ENCODE results near the gene SPATA24.

Gene SPATA24

DNA sequence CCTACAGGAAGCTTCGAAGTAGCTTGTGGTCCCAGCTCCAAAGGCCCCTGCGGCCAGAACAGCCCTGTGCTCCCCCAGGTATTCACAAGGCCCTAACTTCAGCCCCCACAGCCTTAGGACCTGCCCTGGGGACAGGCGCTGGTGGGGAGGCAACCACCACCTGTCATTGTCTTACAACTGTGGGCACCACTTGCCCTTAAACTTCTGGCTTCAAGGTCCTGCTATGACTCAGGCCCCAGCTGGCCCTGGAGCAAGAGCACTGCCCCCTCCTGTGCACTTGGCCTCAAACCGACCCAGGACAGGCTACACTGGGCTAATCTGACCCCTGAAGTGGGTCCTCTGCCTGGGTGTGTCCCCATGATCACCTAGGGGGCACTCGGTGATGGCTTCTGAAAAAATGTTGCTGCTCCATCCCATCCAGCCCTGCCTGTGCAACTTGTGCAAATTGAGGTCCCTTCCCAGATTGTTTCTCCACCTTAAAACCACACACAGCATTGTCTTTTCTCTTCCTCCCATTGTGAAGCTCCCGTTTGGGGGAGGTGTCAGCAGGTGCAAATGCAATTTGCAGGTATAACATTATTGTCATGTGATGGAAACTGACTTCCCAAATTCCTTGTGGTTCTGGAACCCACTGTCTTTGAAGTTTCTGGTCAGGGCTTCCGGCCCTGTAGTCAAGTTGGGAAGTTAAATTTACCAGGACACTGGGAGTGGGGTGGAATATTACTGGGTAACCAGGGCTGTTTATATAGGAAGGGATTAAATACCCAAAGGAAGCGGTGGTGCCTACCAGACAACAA, 7.8 kb downstream of the SPATA24 start:
- Histone ChIP-seq H2BK120ac (ENCODE audit: low read depth, low read length) (no peak overlapping the region), H3K36me3 (ENCODE audit: control insufficient read depth, insufficient read depth, low read length) (no peaks in the 10 kb centered on the region), H2BK15ac (replicated peaks; ENCODE audit: low read depth) (no peak overlapping the region), H4K5ac (ENCODE audit: low read length) (no peak overlapping the region), H3K4ac (ENCODE audit: low read depth, low read length) (no peak overlapping the region), H3K18ac (ENCODE audit: low read length) (no peak overlapping the region), H3K27me3 (ENCODE audit: insufficient read depth, low read length, poor library complexity) (peaks cover 3% of the 10 kb centered on the region), H3K4me2 (ENCODE audit: low read length) (no peak overlapping the region), H2AK5ac (ENCODE audit: low read length) (no peak overlapping the region), H3K79me2 (ENCODE audit: control insufficient read depth, insufficient read depth, low read length) (no peaks in the 10 kb centered on the region), H3K23ac (ENCODE audit: low read length) (no peak overlapping the region), H4K8ac (ENCODE audit: low read depth, low read length) (no peak overlapping the region), H2BK5ac (ENCODE audit: low read length) (no peak overlapping the region), H3K4me3 (ENCODE audit: low read length) (no peak overlapping the region), H3K56ac (ENCODE audit: low read length) (peak overlapping the region; percentile 39), H3K79me1 (ENCODE audit: low read length) (no peaks in the 10 kb centered on the region), H3K27ac (ENCODE audit: low read depth, low read length) (no peak overlapping the region), H3K4me1 (ENCODE audit: control insufficient read depth, low read depth, low read length) (peaks cover 8% of the 10 kb centered on the region), H3K9ac (ENCODE audit: low read length) (no peak overlapping the region)
- no CpG with 5 or more reads among the region's 8 CpGs for WGBS (ENCODE audit: extremely low coverage, insufficient coverage, low lambda C conversion rate)
- DNase-seq: peak; percentile 45

- peak within 1 kb of the TSS; percentile 16 for H3K4me2 ChIP-seq (ENCODE audit: low read length)
- WGBS (ENCODE audit: extremely low coverage, insufficient coverage, low lambda C conversion rate): no CpG with 5 or more reads among the region's 76 CpGs
- peak within 1 kb of the TSS; percentile 81 for H3K9ac ChIP-seq (ENCODE audit: low read length)
- no peak within 1 kb of the TSS for H2AK5ac ChIP-seq (ENCODE audit: low read length)
- H3K36me3 ChIP-seq (ENCODE audit: control insufficient read depth, insufficient read depth, low read length): no peaks in the 10 kb centered on the region
- H3K79me1 ChIP-seq (ENCODE audit: low read length): no peaks in the 10 kb centered on the region
- peak; percentile 43 for DNase-seq
- H3K4me1 ChIP-seq (ENCODE audit: control insufficient read depth, low read depth, low read length): peaks cover 8% of the 10 kb centered on the region
- H3K23ac ChIP-seq (ENCODE audit: low read length): peak within 1 kb of the TSS; percentile 68
- no peak within 1 kb of the TSS for H4K5ac ChIP-seq (ENCODE audit: low read length)
- no peak within 1 kb of the TSS for H4K8ac ChIP-seq (ENCODE audit: low read depth, low read length)
- H2BK15ac ChIP-seq (replicated peaks; ENCODE audit: low read depth): no peak within 1 kb of the TSS
- H2BK120ac ChIP-seq (ENCODE audit: low read depth, low read length): peak within 1 kb of the TSS; percentile 0
- peak within 1 kb of the TSS; percentile 18 for H3K27ac ChIP-seq (ENCODE audit: low read depth, low read length)
- peaks cover 3% of the 10 kb centered on the region for H3K27me3 ChIP-seq (ENCODE audit: insufficient read depth, low read length, poor library complexity)
- peak within 1 kb of the TSS; percentile 39 for H3K4me3 ChIP-seq (ENCODE audit: low read length)
- H3K56ac ChIP-seq (ENCODE audit: low read length): peak within 1 kb of the TSS; percentile 70
- H3K79me2 ChIP-seq (ENCODE audit: control insufficient read depth, insufficient read depth, low read length): no peaks in the 10 kb centered on the region
- H3K18ac ChIP-seq (ENCODE audit: low read length): peak within 1 kb of the TSS; percentile 25
- no peak within 1 kb of the TSS for H2BK5ac ChIP-seq (ENCODE audit: low read length)
- H3K4ac ChIP-seq (ENCODE audit: low read depth, low read length): peak within 1 kb of the TSS; percentile 64
These were observed 9.0 kb downstream of the SPATA24 start, which contains the start of gene PROB1 for GRCh38 chr5:139394654-139395566. PROB1 (minus strand) TSS chr5:139395104; CDS start chr5:139395081, 23 bp downstream.

GRCh38 chr5:139394123-139394653, 9.7 kb downstream of the SPATA24 start:
- DNase-seq: peak; percentile 74
- peak overlapping the region; percentile 39 for H3K4me3 ChIP-seq (ENCODE audit: low read length)
- H3K27ac ChIP-seq (ENCODE audit: low read depth, low read length): peak overlapping the region; percentile 18
- H3K79me2 ChIP-seq (ENCODE audit: control insufficient read depth, insufficient read depth, low read length): no peaks in the 10 kb centered on the region
- H3K9ac ChIP-seq (ENCODE audit: low read length): peak overlapping the region; percentile 81
- H3K4me2 ChIP-seq (ENCODE audit: low read length): peak overlapping the region; percentile 16
- H2AK5ac ChIP-seq (ENCODE audit: low read length): no peak overlapping the region
- peaks cover 3% of the 10 kb centered on the region for H3K27me3 ChIP-seq (ENCODE audit: insufficient read depth, low read length, poor library complexity)
- H4K8ac ChIP-seq (ENCODE audit: low read depth, low read length): no peak overlapping the region
- no peak overlapping the region for H2BK5ac ChIP-seq (ENCODE audit: low read length)
- H3K36me3 ChIP-seq (ENCODE audit: control insufficient read depth, insufficient read depth, low read length): no peaks in the 10 kb centered on the region
- H3K4ac ChIP-seq (ENCODE audit: low read depth, low read length): peak overlapping the region; percentile 64
- no peaks in the 10 kb centered on the region for H3K79me1 ChIP-seq (ENCODE audit: low read length)
- peak overlapping the region; percentile 25 for H3K18ac ChIP-seq (ENCODE audit: low read length)
- H3K56ac ChIP-seq (ENCODE audit: low read length): peak overlapping the region; percentile 70
- no peak overlapping the region for H2BK120ac ChIP-seq (ENCODE audit: low read depth, low read length)
- no peak overlapping the region for H2BK15ac ChIP-seq (replicated peaks; ENCODE audit: low read depth)
- WGBS (ENCODE audit: extremely low coverage, insufficient coverage, low lambda C conversion rate): no CpG with 5 or more reads among the region's 62 CpGs
- no peak overlapping the region for H4K5ac ChIP-seq (ENCODE audit: low read length)
- peak overlapping the region; percentile 68 for H3K23ac ChIP-seq (ENCODE audit: low read length)
- peaks cover 8% of the 10 kb centered on the region for H3K4me1 ChIP-seq (ENCODE audit: control insufficient read depth, low read depth, low read length)

GRCh38 chr5:139393497-139394122, 10.3 kb downstream of the SPATA24 start:
- Histone ChIP-seq H2BK5ac (ENCODE audit: low read length) (no peak overlapping the region), H3K4me3 (ENCODE audit: low read length) (peak overlapping the region; percentile 22), H3K9ac (ENCODE audit: low read length) (peak overlapping the region; percentile 81), H3K56ac (ENCODE audit: low read length) (peak overlapping the region; percentile 70), H4K8ac (ENCODE audit: low read depth, low read length) (no peak overlapping the region), H4K5ac (ENCODE audit: low read length) (no peak overlapping the region), H2BK15ac (replicated peaks; ENCODE audit: low read depth) (no peak overlapping the region), H3K4me2 (ENCODE audit: low read length) (peak overlapping the region; percentile 16), H2BK120ac (ENCODE audit: low read depth, low read length) (no peak overlapping the region), H3K23ac (ENCODE audit: low read length) (no peak overlapping the region), H3K4ac (ENCODE audit: low read depth, low read length) (no peak overlapping the region), H3K79me2 (ENCODE audit: control insufficient read depth, insufficient read depth, low read length) (no peaks in the 10 kb centered on the region), H3K79me1 (ENCODE audit: low read length) (no peaks in the 10 kb centered on the region), H3K27me3 (ENCODE audit: insufficient read depth, low read length, poor library complexity) (peaks cover 3% of the 10 kb centered on the region), H2AK5ac (ENCODE audit: low read length) (no peak overlapping the region), H3K27ac (ENCODE audit: low read depth, low read length) (no peak overlapping the region), H3K36me3 (ENCODE audit: control insufficient read depth, insufficient read depth, low read length) (no peaks in the 10 kb centered on the region), H3K4me1 (ENCODE audit: control insufficient read depth, low read depth, low read length) (peaks cover 8% of the 10 kb centered on the region), H3K18ac (ENCODE audit: low read length) (peak overlapping the region; percentile 25)
- WGBS (ENCODE audit: extremely low coverage, insufficient coverage, low lambda C conversion rate): no CpG with 5 or more reads among the region's 49 CpGs
- DNase-seq: no peak

GRCh38 chr5:139392678-139393496, 11.0 kb downstream of the SPATA24 start:
- peak; percentile 91 for DNase-seq
- Histone ChIP-seq H3K79me1 (ENCODE audit: low read length) (no peaks in the 10 kb centered on the region), H3K4me1 (ENCODE audit: control insufficient read depth, low read depth, low read length) (peaks cover 8% of the 10 kb centered on the region), H3K18ac (ENCODE audit: low read length) (peak overlapping the region; percentile 21), H4K5ac (ENCODE audit: low read length) (no peak overlapping the region), H3K27me3 (ENCODE audit: insufficient read depth, low read length, poor library complexity) (peaks cover 3% of the 10 kb centered on the region), H2AK5ac (ENCODE audit: low read length) (no peak overlapping the region), H3K4me2 (ENCODE audit: low read length) (peak overlapping the region; percentile 48), H3K9ac (ENCODE audit: low read length) (peak overlapping the region; percentile 81), H2BK5ac (ENCODE audit: low read length) (no peak overlapping the region), H3K4ac (ENCODE audit: low read depth, low read length) (no peak overlapping the region), H4K8ac (ENCODE audit: low read depth, low read length) (no peak overlapping the region), H3K27ac (ENCODE audit: low read depth, low read length) (no peak overlapping the region), H2BK15ac (replicated peaks; ENCODE audit: low read depth) (no peak overlapping the region), H2BK120ac (ENCODE audit: low read depth, low read length) (no peak overlapping the region), H3K4me3 (ENCODE audit: low read length) (peak overlapping the region; percentile 22), H3K23ac (ENCODE audit: low read length) (no peak overlapping the region), H3K79me2 (ENCODE audit: control insufficient read depth, insufficient read depth, low read length) (no peaks in the 10 kb centered on the region), H3K56ac (ENCODE audit: low read length) (peak overlapping the region; percentile 70), H3K36me3 (ENCODE audit: control insufficient read depth, insufficient read depth, low read length) (no peaks in the 10 kb centered on the region)
- WGBS (ENCODE audit: extremely low coverage, insufficient coverage, low lambda C conversion rate): no CpG with 5 or more reads among the region's 77 CpGs

All from mesendoderm (in vitro differentiated cells).